ENCODE measurements around the gene MTMR11.

MTMR11 gene

GRCh38 chr1:149886396-149887195 lies 50.1 kb downstream of the MTMR11 start:
- TF ChIP-seq, protein P1, sequence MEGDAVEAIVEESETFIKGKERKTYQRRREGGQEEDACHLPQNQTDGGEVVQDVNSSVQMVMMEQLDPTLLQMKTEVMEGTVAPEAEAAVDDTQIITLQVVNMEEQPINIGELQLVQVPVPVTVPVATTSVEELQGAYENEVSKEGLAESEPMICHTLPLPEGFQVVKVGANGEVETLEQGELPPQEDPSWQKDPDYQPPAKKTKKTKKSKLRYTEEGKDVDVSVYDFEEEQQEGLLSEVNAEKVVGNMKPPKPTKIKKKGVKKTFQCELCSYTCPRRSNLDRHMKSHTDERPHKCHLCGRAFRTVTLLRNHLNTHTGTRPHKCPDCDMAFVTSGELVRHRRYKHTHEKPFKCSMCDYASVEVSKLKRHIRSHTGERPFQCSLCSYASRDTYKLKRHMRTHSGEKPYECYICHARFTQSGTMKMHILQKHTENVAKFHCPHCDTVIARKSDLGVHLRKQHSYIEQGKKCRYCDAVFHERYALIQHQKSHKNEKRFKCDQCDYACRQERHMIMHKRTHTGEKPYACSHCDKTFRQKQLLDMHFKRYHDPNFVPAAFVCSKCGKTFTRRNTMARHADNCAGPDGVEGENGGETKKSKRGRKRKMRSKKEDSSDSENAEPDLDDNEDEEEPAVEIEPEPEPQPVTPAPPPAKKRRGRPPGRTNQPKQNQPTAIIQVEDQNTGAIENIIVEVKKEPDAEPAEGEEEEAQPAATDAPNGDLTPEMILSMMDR (IDR thresholded peaks at IDR 0.05): no peak

- TF ChIP-seq, protein P1 (IDR thresholded peaks at IDR 0.05): no peak
Measured at GRCh38 chr1:149885339-149886120, 51.1 kb downstream of the MTMR11 start.

GRCh38 chr1:149884433-149885338 lies 52.0 kb downstream of the MTMR11 start:
- TF ChIP-seq, protein P1 (IDR thresholded peaks at IDR 0.05): no peak

GRCh38 chr1:149883598-149884247 lies 53.0 kb downstream of the MTMR11 start:
- TF ChIP-seq, protein P1 (IDR thresholded peaks at IDR 0.05): no peak

GRCh38 chr1:149881876-149882275 lies 54.8 kb downstream of the MTMR11 start:
- TF ChIP-seq, protein P1 (IDR thresholded peaks at IDR 0.05): no peak

- TF ChIP-seq, protein P1 (IDR thresholded peaks at IDR 0.05): no peak
Measured at GRCh38 chr1:149879556-149879955, 57.1 kb downstream of the MTMR11 start.

Measured in LNCAP (cell line).